HL-60 (cell line): ENCODE measurements around the gene PPP6R3.

ENCODE experiments used
- CTCF ChIP-seq: IDR thresholded peaks from one replicate; pipeline ENCODE4 v1.5.1; 2011; ENCODE audit warnings: low read length, control low read depth, inconsistent platforms; ENCODE audit not compliant: insufficient read depth
- POLR2AphosphoS5 ChIP-seq: IDR thresholded peaks from 2 replicates; pipeline ENCODE4 v1.6.1; 2012; ENCODE audit warnings: low read depth
- SPI1 ChIP-seq: IDR thresholded peaks from 2 replicates; pipeline ENCODE4 v1.6.1; 2012; ENCODE audit warnings: low read depth, mild to moderate bottlenecking, borderline replicate concordance
- TF ChIP-seq, protein P1 (sequence below): IDR thresholded peaks from 2 replicates; pipeline ENCODE4 v1.6.1; 2012; ENCODE audit warnings: low read depth; ENCODE audit not compliant: insufficient replicate concordance

DNA sequence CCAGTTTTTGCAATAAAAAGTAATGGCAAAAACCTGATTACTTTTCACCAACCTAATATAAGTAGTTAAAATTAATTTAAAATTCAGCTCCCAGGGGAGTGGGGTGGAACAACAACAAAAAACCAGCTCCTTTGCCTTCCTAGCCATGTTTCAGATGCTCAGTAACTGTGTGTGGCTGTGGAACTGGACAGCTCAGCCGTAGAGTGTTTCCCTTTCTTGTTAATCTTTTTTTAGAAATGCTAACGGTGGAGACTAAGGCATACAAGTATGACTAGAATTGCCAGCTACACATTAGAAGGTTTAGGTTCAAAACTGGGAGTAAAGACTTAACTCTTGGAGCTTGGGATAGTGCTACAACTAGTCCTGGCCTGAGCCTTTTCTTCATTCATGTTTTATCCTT, 45.0 kb downstream of the PPP6R3 start:
- TF ChIP-seq SPI1 (no peak), CTCF (no peak), POLR2AphosphoS5 (no peak)
- TF ChIP-seq, protein P1, sequence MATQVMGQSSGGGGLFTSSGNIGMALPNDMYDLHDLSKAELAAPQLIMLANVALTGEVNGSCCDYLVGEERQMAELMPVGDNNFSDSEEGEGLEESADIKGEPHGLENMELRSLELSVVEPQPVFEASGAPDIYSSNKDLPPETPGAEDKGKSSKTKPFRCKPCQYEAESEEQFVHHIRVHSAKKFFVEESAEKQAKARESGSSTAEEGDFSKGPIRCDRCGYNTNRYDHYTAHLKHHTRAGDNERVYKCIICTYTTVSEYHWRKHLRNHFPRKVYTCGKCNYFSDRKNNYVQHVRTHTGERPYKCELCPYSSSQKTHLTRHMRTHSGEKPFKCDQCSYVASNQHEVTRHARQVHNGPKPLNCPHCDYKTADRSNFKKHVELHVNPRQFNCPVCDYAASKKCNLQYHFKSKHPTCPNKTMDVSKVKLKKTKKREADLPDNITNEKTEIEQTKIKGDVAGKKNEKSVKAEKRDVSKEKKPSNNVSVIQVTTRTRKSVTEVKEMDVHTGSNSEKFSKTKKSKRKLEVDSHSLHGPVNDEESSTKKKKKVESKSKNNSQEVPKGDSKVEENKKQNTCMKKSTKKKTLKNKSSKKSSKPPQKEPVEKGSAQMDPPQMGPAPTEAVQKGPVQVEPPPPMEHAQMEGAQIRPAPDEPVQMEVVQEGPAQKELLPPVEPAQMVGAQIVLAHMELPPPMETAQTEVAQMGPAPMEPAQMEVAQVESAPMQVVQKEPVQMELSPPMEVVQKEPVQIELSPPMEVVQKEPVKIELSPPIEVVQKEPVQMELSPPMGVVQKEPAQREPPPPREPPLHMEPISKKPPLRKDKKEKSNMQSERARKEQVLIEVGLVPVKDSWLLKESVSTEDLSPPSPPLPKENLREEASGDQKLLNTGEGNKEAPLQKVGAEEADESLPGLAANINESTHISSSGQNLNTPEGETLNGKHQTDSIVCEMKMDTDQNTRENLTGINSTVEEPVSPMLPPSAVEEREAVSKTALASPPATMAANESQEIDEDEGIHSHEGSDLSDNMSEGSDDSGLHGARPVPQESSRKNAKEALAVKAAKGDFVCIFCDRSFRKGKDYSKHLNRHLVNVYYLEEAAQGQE: no peak
